HepG2 (cell line): ENCODE results near the gene CENPB. TPM values are rescaled to one million over a fixed set of nuclear protein-coding genes. Genes with fewer than 3 reads are reported as not detected.

Experiments
- ATAC-seq: fragments of 200-7000 bp; cut with Tn5 transposase; 3 replicates; pipeline ENCODE4 v1.9.1; 2020; ENCODE audit warnings: mild to moderate bottlenecking, moderate library complexity
- BruUV-seq: library from RNA; stranded (reverse); fragments of 400-500 nt; replicated peaks from 2 replicates; lab custom pipeline; 2021; lab: Mats Ljungman, UMichigan
- CTCF ChIA-PET: fragments of 300-600 bp; formaldehyde crosslinking; extraction: SDS; loops from one replicate; lab custom pipeline; 2021; ENCODE audit warnings: low total read pairs, inconsistent platforms, low intra/inter-chr PET ratio; lab: Yijun Ruan, JAX
- POLR2A ChIA-PET: fragments of 350-600 bp; sonication (Branson Sonifier 250); formaldehyde crosslinking; loops from one replicate; lab custom pipeline; 2020; ENCODE audit warnings: antibody characterized with exemption, inconsistent platforms; lab: Yijun Ruan, JAX
- DNase-seq: peaks from one replicate; pipeline ENCODE4 v3.0.0-alpha.2; 2015; ENCODE audit warnings: low spot score
- FAIRE-seq: peaks from 3 replicates; lab custom pipeline; 2011; peaks lifted over from hg19 to GRCh38; lab: Jason Lieb, UNC
- H2AFZ ChIP-seq: one replicate; pipeline ENCODE4 v1.6.1; 2011; ENCODE audit warnings: low read length, inconsistent platforms
- H3K27ac ChIP-seq: fragments of 300-600 bp; 3 replicates; pipeline ENCODE4 v1.8.0; 2011; ENCODE audit warnings: mixed run types, mild to moderate bottlenecking, mixed read lengths, low read length, inconsistent platforms; ENCODE audit not compliant: insufficient read depth; ENCODE audit errors: extremely low read length
- H3K27me3 ChIP-seq, 2 experiments: fragments of 200-600 bp in 1 of 2; 2 replicates in 1 of 2; 3 replicates in 1 of 2; pipeline versions ENCODE4 v1.6.0 to v1.8.0; 2011; ENCODE audit warnings: low read length in 2 of 2, mild to moderate bottlenecking in 2 of 2, moderate library complexity in 2 of 2, inconsistent platforms in 1 of 2; ENCODE audit not compliant: insufficient read depth in 2 of 2, control insufficient read depth in 1 of 2
- H3K36me3 ChIP-seq, 2 experiments: fragments of 200-600 bp in 1 of 2; replicated peaks in 1 of 2; 2 replicates in 1 of 2; 3 replicates in 1 of 2; pipeline versions ENCODE4 v1.5.1 to v1.8.0; 2011; ENCODE audit warnings: low read length in 2 of 2, inconsistent platforms in 1 of 2; ENCODE audit not compliant: insufficient read depth in 2 of 2, control insufficient read depth in 1 of 2
- H3K4me1 ChIP-seq: 2 replicates; pipeline ENCODE4 v1.5.1; 2012; ENCODE audit warnings: low read length, inconsistent platforms; ENCODE audit not compliant: insufficient read depth
- H3K4me2 ChIP-seq: 2 replicates; pipeline ENCODE4 v1.6.0; 2011; ENCODE audit warnings: low read depth, low read length, inconsistent platforms
- H3K4me3 ChIP-seq, 3 experiments: fragments of 200-600 bp in 1 of 3; sonication (generic), shearing (Covaris generic) in 1 of 3; replicated peaks in 1 of 3; 2 replicates each; pipeline ENCODE4 v1.5.1; 2011 to 2016; ENCODE audit warnings: low read length in 3 of 3, inconsistent platforms in 2 of 3, low read depth in 2 of 3, mild to moderate bottlenecking in 2 of 3, control low read depth in 1 of 3, mixed read lengths in 1 of 3; ENCODE audit not compliant: insufficient read depth in 1 of 3
- H3K79me2 ChIP-seq: one replicate; pipeline ENCODE4 v1.6.1; 2011; ENCODE audit warnings: low read length, inconsistent platforms; ENCODE audit not compliant: insufficient read depth
- H3K9ac ChIP-seq: 2 replicates; pipeline ENCODE4 v1.6.0; 2011; ENCODE audit warnings: mild to moderate bottlenecking, low read depth, low read length, inconsistent platforms; ENCODE audit not compliant: insufficient read depth
- H3K9me3 ChIP-seq: 2 replicates; pipeline ENCODE4 v1.5.1; 2012; ENCODE audit warnings: mild to moderate bottlenecking, low read length
- H4K20me1 ChIP-seq: 2 replicates; pipeline ENCODE4 v1.6.0; 2011; ENCODE audit warnings: inconsistent platforms, mild to moderate bottlenecking, low read length, moderate library complexity; ENCODE audit not compliant: insufficient read depth
- AGO1 ChIP-seq: fragments of 200-400 bp; formaldehyde crosslinking; IDR thresholded peaks from 2 replicates; pipeline ENCODE4 v1.6.1; 2017; ENCODE audit warnings: mild to moderate bottlenecking, low read depth, low read length, moderate library complexity; ENCODE audit not compliant: poor library complexity, severe bottlenecking
- CREB1 ChIP-seq, 2 experiments: fragments of 450-650 bp in 1 of 2; IDR thresholded peaks; 2 replicates each; pipeline ENCODE4 v1.6.1; 2016 to 2017; ENCODE audit warnings: control low read depth in 1 of 2, mild to moderate bottlenecking in 1 of 2, missing compliant biosample characterization in 1 of 2, missing genetic modification characterization in 1 of 2
- HHEX ChIP-seq: IDR thresholded peaks from 2 replicates; pipeline ENCODE4 v1.6.1; 2016; ENCODE audit warnings: control low read depth
- MED1 ChIP-seq: sonication (generic); formaldehyde crosslinking; IDR thresholded peaks from 2 replicates; pipeline ENCODE4 v1.4.0; 2020; ENCODE audit warnings: missing genetic modification reagents
- NFIB ChIP-seq: sonication (generic); formaldehyde crosslinking; IDR thresholded peaks from 2 replicates; pipeline ENCODE4 v1.9.0; 2021; ENCODE audit warnings: missing genetic modification reagents, mild to moderate bottlenecking, borderline replicate concordance
- NRL ChIP-seq: sonication (generic); formaldehyde crosslinking; IDR thresholded peaks from 2 replicates; pipeline ENCODE4 v1.5.0; 2020; ENCODE audit warnings: missing genetic modification reagents, mild to moderate bottlenecking, moderate library complexity, borderline replicate concordance
- SMARCE1 ChIP-seq: fragments of 450-650 bp; IDR thresholded peaks from 2 replicates; pipeline ENCODE4 v1.6.1; 2017; ENCODE audit warnings: borderline replicate concordance
- ZNF292 ChIP-seq: sonication (generic); formaldehyde crosslinking; IDR thresholded peaks from 2 replicates; pipeline ENCODE4 v1.8.1; 2022; ENCODE audit warnings: mild to moderate bottlenecking, low read depth, missing genetic modification reagents, borderline replicate concordance
- ZNF430 ChIP-seq: sonication (generic); formaldehyde crosslinking; IDR thresholded peaks from 2 replicates; pipeline ENCODE4 v1.9.0; 2021; ENCODE audit warnings: mild to moderate bottlenecking, missing genetic modification reagents
- ZNF605 ChIP-seq: sonication (generic); formaldehyde crosslinking; IDR thresholded peaks from 2 replicates; pipeline ENCODE4 v1.8.0; 2022; ENCODE audit warnings: mild to moderate bottlenecking, missing genetic modification reagents
- ZNF720 ChIP-seq: sonication (generic); formaldehyde crosslinking; IDR thresholded peaks from 2 replicates; pipeline ENCODE4 v1.4.0; 2020; ENCODE audit warnings: missing genetic modification reagents
- ZNF788 ChIP-seq: sonication (generic); formaldehyde crosslinking; IDR thresholded peaks from 2 replicates; pipeline ENCODE4 v1.5.0; 2020; ENCODE audit warnings: mild to moderate bottlenecking, missing genetic modification reagents, borderline replicate concordance
- WGBS: methylation state at CpG from one replicate; pipeline ENCODE4 v1.1.6; 2017; ENCODE audit warnings: low lambda C conversion rate; 5-methylcytosine and 5-hydroxymethylcytosine counted together
- in situ Hi-C: cut with HindIII; loops from 2 replicates; pipeline ENCODE4 v1.10.0; 2017; ENCODE audit warnings: low pct_unique_long_range_greater_than_20kb; ENCODE audit not compliant: extremely low pct_ligation_motif_present
- intact Hi-C: fragments of 100-400 bp; cut with micrococcal nuclease; formaldehyde crosslinking; loops from one replicate; pipeline ENCODE4 v1.10.0; 2022; ENCODE audit not compliant: unreplicated experiment
- polyA plus RNA-seq, 8 experiments: library from polyadenylated mRNA; depleted of rRNA in 3 of 8; stranded (reverse) in 7 of 8; unstranded in 1 of 8; fragments of >200 nt; fragmentation: Illumina TruSeq in 4 of 8; extraction: Trizol in 4 of 8; gene quantifications; 2 replicates each; pipeline versions ENCODE4 v1.2.1 to v1.2.3, GENCODE V29; 2011 to 2016; ENCODE audit warnings: low read depth in 4 of 8, missing spikeins in 1 of 8, mixed read lengths in 1 of 8; ENCODE audit not compliant: insufficient read depth in 1 of 8
- total RNA-seq, 5 experiments: library from RNA; depleted of rRNA; stranded (reverse); fragments of >200 nt; fragmentation: Illumina TruSeq; extraction: Trizol; gene quantifications; 2 replicates each; pipeline ENCODE4 v1.2.3, GENCODE V29; 2016; ENCODE audit warnings: low read depth in 1 of 5
- TF ChIP-seq, protein P1 (sequence below): sonication (generic); formaldehyde crosslinking; IDR thresholded peaks from 2 replicates; pipeline ENCODE4 v1.5.0; 2020; ENCODE audit warnings: missing genetic modification reagents, mild to moderate bottlenecking, borderline replicate concordance

CENPB gene
- total and polyA plus RNA-seq, 2 of the 13 experiments (the other 11 are each of a cell fraction or from before 2014, with no cell fraction given), result 10.4 to 54.5 TPM

GRCh38 chr20:3745686-3746173 lies 40.8 kb downstream of the CENPB start:
- Histone ChIP-seq H3K9me3 (no peaks in the 10 kb centered on the region), H3K4me3 (peak overlapping the region in 1 of 3 experiments; percentile 64; a peak in 1 of 6 replicates), H3K27ac (no peak overlapping the region), H3K36me3 (no peaks in the 10 kb centered on the region), H3K79me2 (no peaks in the 10 kb centered on the region), H4K20me1 (no peaks in the 10 kb centered on the region), H3K27me3 (peaks cover 10 to 47% of the 10 kb centered on the region in 2 experiments; a peak in 4 of 5 replicates), H3K4me2 (peak overlapping the region; percentile 69), H3K4me1 (peaks cover 56% of the 10 kb centered on the region), H2AFZ (no peak overlapping the region), H3K9ac (no peak overlapping the region)
- POLR2A ChIA-PET, result interaction anchor here (0.6 to 2.3 kb wide), 9 partner anchors 10 to 85 kb away, joined by 3 to 10 read pairs (median 4); partner anchors contain the start of genes ADISSP, AP5S1 and SPEF1
- FAIRE-seq (no peak), ATAC-seq (no peak), DNase-seq (no peak)
- TF ChIP-seq ZNF720 (CRISPR knock-in tag), result no peak
- no peak for TF ChIP-seq CREB1 (IDR thresholded peaks at IDR 0.05)
- TF ChIP-seq CREB1 (CRISPR knock-in tag; IDR thresholded peaks at IDR 0.05), result no peak
- no peak for TF ChIP-seq MED1 (CRISPR knock-in tag)
- peak; percentile 76; the same call in 1 of the 2 replicates for TF ChIP-seq NFIB (CRISPR knock-in tag)
- TF ChIP-seq ZNF292, result 0 out of 2 replicates have a peak, but pooled peaks have one; percentile 13
- 0 out of 2 replicates have a peak, but pooled peaks have one; percentile 10 for TF ChIP-seq ZNF430
- TF ChIP-seq SMARCE1, result no peak
- TF ChIP-seq, protein P1, sequence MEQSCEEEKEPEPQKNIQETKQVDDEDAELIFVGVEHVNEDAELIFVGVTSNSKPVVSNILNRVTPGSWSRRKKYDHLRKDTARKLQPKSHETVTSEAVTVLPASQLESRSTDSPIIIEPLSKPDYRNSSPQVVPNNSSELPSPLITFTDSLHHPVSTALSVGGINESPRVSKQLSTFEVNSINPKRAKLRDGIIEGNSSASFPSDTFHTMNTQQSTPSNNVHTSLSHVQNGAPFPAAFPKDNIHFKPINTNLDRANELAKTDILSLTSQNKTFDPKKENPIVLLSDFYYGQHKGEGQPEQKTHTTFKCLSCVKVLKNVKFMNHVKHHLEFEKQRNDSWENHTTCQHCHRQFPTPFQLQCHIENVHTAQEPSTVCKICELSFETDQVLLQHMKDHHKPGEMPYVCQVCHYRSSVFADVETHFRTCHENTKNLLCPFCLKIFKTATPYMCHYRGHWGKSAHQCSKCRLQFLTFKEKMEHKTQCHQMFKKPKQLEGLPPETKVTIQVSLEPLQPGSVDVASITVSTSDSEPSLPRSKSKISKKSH (CRISPR knock-in tag), result 0 out of 2 replicates have a peak, but pooled peaks have one; percentile 16
- TF ChIP-seq ZNF605 (CRISPR knock-in tag), result peak; percentile 58; the same call in 1 of the 2 replicates
- 0 out of 2 replicates have a peak, but pooled peaks have one; percentile 23 for TF ChIP-seq HHEX (CRISPR knock-in tag)
- TF ChIP-seq AGO1, result peak; percentile 27
- 0 out of 2 replicates have a peak, but pooled peaks have one; percentile 17 for TF ChIP-seq NRL
- TF ChIP-seq ZNF788, result 0 out of 2 replicates have a peak, but pooled peaks have one; percentile 2
- 18% methylated on average over 9 of the region's 11 CpGs for WGBS
- CTCF ChIA-PET, result no interaction called here
- intact Hi-C loops, result no loop called here
- BruUV-seq, result no TSS peak
- in situ Hi-C loops, result no loop called here
